ENCODE data around the gene STAG1.
"Not testable (repeated sequence)": the region's sequence is repeated elsewhere in the genome, so short reads cannot be mapped to it uniquely, and the experiment has no call there.

Gene STAG1

GRCh38 chr3:136606990-136607389, 145.2 kb downstream of the STAG1 start:
- Mint-ChIP-seq H3K4me3 (no peak overlapping the region), H3K27me3 (ENCODE audit: low read depth) (no peaks in the 10 kb centered on the region), H3K36me3 (ENCODE audit: low read depth) (peaks cover 45% of the 10 kb centered on the region), H3K4me1 (no peaks in the 10 kb centered on the region), H3K9me3 (no peaks in the 10 kb centered on the region), H3K27ac (no peak overlapping the region)
- no peak for TF ChIP-seq CTCF (IDR thresholded peaks at IDR 0.05; ENCODE audit: unreplicated experiment in 3 of 3)

GRCh38 chr3:136606216-136606615, 146.0 kb downstream of the STAG1 start:
- not testable (repeated sequence) for H3K27ac Mint-ChIP-seq; H3K4me1 Mint-ChIP-seq; H3K9me3 Mint-ChIP-seq; H3K27me3 Mint-ChIP-seq (ENCODE audit: low read depth); H3K4me3 Mint-ChIP-seq
- peaks cover 49% of the 10 kb centered on the region for H3K36me3 Mint-ChIP-seq (ENCODE audit: low read depth)

- Mint-ChIP-seq H3K36me3 (ENCODE audit: low read depth) (peaks cover 55% of the 10 kb centered on the region), H3K27me3 (ENCODE audit: low read depth) (no peaks in the 10 kb centered on the region), H3K4me3 (no peak overlapping the region), H3K9me3 (no peaks in the 10 kb centered on the region), H3K4me1 (no peaks in the 10 kb centered on the region), H3K27ac (peak overlapping the region in 1 of 3 experiments; percentile 3)
- TF ChIP-seq CTCF (IDR thresholded peaks at IDR 0.05; ENCODE audit: unreplicated experiment in 3 of 3): no peak
Observed at GRCh38 chr3:136604961-136605360, 147.2 kb downstream of the STAG1 start.

- no peak overlapping the region for H3K4me3 Mint-ChIP-seq
- TF ChIP-seq CTCF (IDR thresholded peaks at IDR 0.05; ENCODE audit: unreplicated experiment in 3 of 3): no peak
- H3K4me1 Mint-ChIP-seq: no peaks in the 10 kb centered on the region
- H3K36me3 Mint-ChIP-seq (ENCODE audit: low read depth): peaks cover 56% of the 10 kb centered on the region
- H3K27ac Mint-ChIP-seq: no peak overlapping the region
- H3K9me3 Mint-ChIP-seq: no peaks in the 10 kb centered on the region
- H3K27me3 Mint-ChIP-seq (ENCODE audit: low read depth): no peaks in the 10 kb centered on the region
Observed at GRCh38 chr3:136602818-136603217, 149.4 kb downstream of the STAG1 start.

GRCh38 chr3:136595913-136596697, 156.1 kb downstream of the STAG1 start:
- peaks cover 20% of the 10 kb centered on the region for H3K36me3 Mint-ChIP-seq (ENCODE audit: low read depth)
- TF ChIP-seq CTCF (IDR thresholded peaks at IDR 0.05; ENCODE audit: unreplicated experiment in 3 of 3): no peak
- H3K9me3 Mint-ChIP-seq: no peaks in the 10 kb centered on the region
- H3K27me3 Mint-ChIP-seq (ENCODE audit: low read depth): no peaks in the 10 kb centered on the region
- H3K27ac Mint-ChIP-seq: no peak overlapping the region
- no peak overlapping the region for H3K4me3 Mint-ChIP-seq
- H3K4me1 Mint-ChIP-seq: no peaks in the 10 kb centered on the region

GRCh38 chr3:136586580-136586979, 165.6 kb downstream of the STAG1 start:
- Mint-ChIP-seq H3K27ac (no peak overlapping the region), H3K4me1 (no peaks in the 10 kb centered on the region), H3K36me3 (ENCODE audit: low read depth) (peaks cover 29% of the 10 kb centered on the region), H3K27me3 (ENCODE audit: low read depth) (no peaks in the 10 kb centered on the region), H3K9me3 (no peaks in the 10 kb centered on the region), H3K4me3 (no peak overlapping the region)
- no peak for TF ChIP-seq CTCF (IDR thresholded peaks at IDR 0.05; ENCODE audit: unreplicated experiment in 3 of 3)
